OCI-LY7 (cell line): Measurements from ENCODE around the gene HECW1. TPM values are rescaled to one million over a fixed set of nuclear protein-coding genes. Genes with fewer than 3 reads are reported as not detected.

Experiments used
- BruUV-seq: library from RNA; stranded (reverse); fragments of 400-500 nt; replicated peaks from 2 replicates; lab custom pipeline; 2021; lab: Mats Ljungman, UMichigan
- CTCF ChIA-PET: fragments of 300-600 bp; sonication (Branson Sonifier 250); formaldehyde crosslinking; loops from one replicate; lab custom pipeline; 2022; ENCODE audit warnings: antibody characterized with exemption; ENCODE audit not compliant: unreplicated experiment; lab: Charles Lee
- POLR2A ChIA-PET: fragments of 300-600 bp; sonication (Branson Sonifier 250); formaldehyde crosslinking; loops from one replicate; lab custom pipeline; 2022; ENCODE audit warnings: antibody characterized with exemption; lab: Charles Lee
- DNase-seq: peaks from one replicate; pipeline ENCODE4 v3.0.0-alpha.2; 2015; ENCODE audit warnings: low spot score
- H2AFZ ChIP-seq: fragments of 200-600 bp; sonication (generic), shearing (Covaris generic); 2 replicates; pipeline ENCODE4 v1.6.1; 2014; ENCODE audit warnings: mild to moderate bottlenecking, antibody characterized with exemption, low read length, moderate library complexity
- H3K27ac ChIP-seq: fragments of 200-600 bp; sonication (generic); 2 replicates; pipeline ENCODE4 v1.5.1; 2014; ENCODE audit warnings: mixed run types, low read depth, mild to moderate bottlenecking, moderate library complexity, low read length, inconsistent platforms; ENCODE audit not compliant: poor library complexity, severe bottlenecking
- H3K36me3 ChIP-seq: fragments of 200-600 bp; sonication (generic); 2 replicates; pipeline ENCODE4 v1.6.1; 2014; ENCODE audit warnings: mild to moderate bottlenecking, antibody characterized with exemption, low read length, moderate library complexity, mixed read lengths; ENCODE audit not compliant: insufficient read depth
- H3K4me1 ChIP-seq: fragments of 200-600 bp; sonication (generic); 2 replicates; pipeline ENCODE4 v1.5.1; 2014; ENCODE audit warnings: mild to moderate bottlenecking, low read length; ENCODE audit not compliant: insufficient read depth, poor library complexity, severe bottlenecking
- H3K4me2 ChIP-seq: fragments of 200-600 bp; sonication (generic); 2 replicates; pipeline ENCODE4 v1.6.1; 2014; ENCODE audit warnings: mild to moderate bottlenecking, low read length
- H3K4me3 ChIP-seq: fragments of 200-600 bp; sonication (generic); 2 replicates; pipeline ENCODE4 v1.5.1; 2014; ENCODE audit warnings: mild to moderate bottlenecking, low read depth, low read length; ENCODE audit not compliant: poor library complexity, severe bottlenecking
- H3K79me2 ChIP-seq: fragments of 200-600 bp; sonication (generic); 2 replicates; pipeline ENCODE4 v1.6.1; 2016; ENCODE audit warnings: low read depth, mild to moderate bottlenecking, low read length, moderate library complexity, mixed read lengths; ENCODE audit not compliant: insufficient read depth
- H3K9me2 ChIP-seq: fragments of 200-600 bp; sonication (generic); 2 replicates; pipeline ENCODE4 v1.6.1; 2016; ENCODE audit warnings: mild to moderate bottlenecking, low read length, mixed read lengths; ENCODE audit not compliant: insufficient read depth
- H3K9me3 ChIP-seq: fragments of 200-600 bp; sonication (generic); 2 replicates; pipeline ENCODE4 v1.6.1; 2014; ENCODE audit warnings: mild to moderate bottlenecking, mixed run types, low read length, mixed read lengths
- H4K20me1 ChIP-seq: fragments of 200-600 bp; sonication (generic); 2 replicates; pipeline ENCODE4 v1.6.1; 2014; ENCODE audit warnings: mild to moderate bottlenecking, antibody characterized with exemption, low read length, moderate library complexity, mixed read lengths; ENCODE audit not compliant: insufficient read depth
- CTCF ChIP-seq: fragments of 200-600 bp; sonication (generic); conservative IDR thresholded peaks from 2 replicates; pipeline ENCODE4 v1.5.1; 2014; ENCODE audit warnings: mild to moderate bottlenecking, antibody characterized with exemption, low read length, moderate library complexity, mixed read lengths
- EZH2phosphoT487 ChIP-seq: fragments of 200-600 bp; sonication (generic); IDR thresholded peaks from 2 replicates; pipeline ENCODE4 v1.6.1; 2018; ENCODE audit warnings: low read depth, borderline replicate concordance, mild to moderate bottlenecking, mixed run types, antibody characterized with exemption, low read length, moderate library complexity, mixed read lengths
- intact Hi-C: fragments of 100-400 bp; cut with micrococcal nuclease; formaldehyde crosslinking; loops from one replicate; pipeline ENCODE4 v1.10.0; 2022; ENCODE audit not compliant: unreplicated experiment
- total RNA-seq, 2 experiments: library from RNA; depleted of rRNA in 1 of 2; stranded (reverse); fragments of >200 nt in 1 of 2; shearing (Covaris generic) in 1 of 2; gene quantifications; 2 replicates each; pipeline ENCODE4 v1.2.3, GENCODE V29; 2014 to 2022

The HECW1 gene
- total RNA-seq, 2 experiments from 2014 or later, result 2.0 TPM

GRCh38 chr7:43509906-43510305 lies 397.5 kb downstream of the HECW1 start:
- Histone ChIP-seq H3K4me1 (no peaks in the 10 kb centered on the region), H3K79me2 (no peaks in the 10 kb centered on the region), H3K4me2 (no peak overlapping the region), H3K4me3 (no peak overlapping the region), H3K27ac (no peak overlapping the region), H2AFZ (no peak overlapping the region), H3K36me3 (no peaks in the 10 kb centered on the region), H3K9me2 (no peaks in the 10 kb centered on the region), H4K20me1 (no peaks in the 10 kb centered on the region), H3K9me3 (no peaks in the 10 kb centered on the region)
- DNase-seq, result no peak
- ChIA-PET POLR2A (no interaction called here), CTCF (no interaction called here)
- TF ChIP-seq CTCF, result no peak
- no peak for TF ChIP-seq EZH2phosphoT487
- no TSS peak for BruUV-seq
- intact Hi-C loops, result no loop called here

- no peaks in the 10 kb centered on the region for H4K20me1 ChIP-seq
- H3K9me3 ChIP-seq, result no peaks in the 10 kb centered on the region
- H3K4me2 ChIP-seq, result no peak overlapping the region
- no peaks in the 10 kb centered on the region for H3K79me2 ChIP-seq
- H3K4me1 ChIP-seq, result no peaks in the 10 kb centered on the region
- H3K4me3 ChIP-seq, result no peak overlapping the region
- BruUV-seq, result no TSS peak
- H3K36me3 ChIP-seq, result no peaks in the 10 kb centered on the region
- no peak for TF ChIP-seq CTCF
- TF ChIP-seq EZH2phosphoT487, result no peak
- intact Hi-C loops, result no loop called here
- H2AFZ ChIP-seq, result no peak overlapping the region
- ChIA-PET CTCF (no interaction called here), POLR2A (no interaction called here)
- no peaks in the 10 kb centered on the region for H3K9me2 ChIP-seq
- H3K27ac ChIP-seq, result no peak overlapping the region
- no peak for DNase-seq
Measured at GRCh38 chr7:43511029-43511428, 398.6 kb downstream of the HECW1 start.

- no peaks in the 10 kb centered on the region for H4K20me1 ChIP-seq
- intact Hi-C loops, result no loop called here
- no peak overlapping the region for H3K27ac ChIP-seq
- ChIA-PET POLR2A (interaction anchor here (0.8 kb wide), 1 partner anchor 69 kb away, joined by 3 read pairs; no protein-coding TSS in a partner anchor), CTCF (no interaction called here)
- no peak overlapping the region for H2AFZ ChIP-seq
- no peaks in the 10 kb centered on the region for H3K9me3 ChIP-seq
- no peak for DNase-seq
- no peak overlapping the region for H3K4me3 ChIP-seq
- TF ChIP-seq EZH2phosphoT487 (no peak), CTCF (no peak)
- no peaks in the 10 kb centered on the region for H3K4me1 ChIP-seq
- no peaks in the 10 kb centered on the region for H3K9me2 ChIP-seq
- no peaks in the 10 kb centered on the region for H3K79me2 ChIP-seq
- no peak overlapping the region for H3K4me2 ChIP-seq
- H3K36me3 ChIP-seq, result no peaks in the 10 kb centered on the region
- BruUV-seq, result no TSS peak
Measured at GRCh38 chr7:43511769-43512515, 399.5 kb downstream of the HECW1 start.
